ENCODE results near the gene FMNL3. TPM values are rescaled to one million over a fixed set of nuclear protein-coding genes. Genes with fewer than 3 reads are reported as not detected.

FMNL3 gene
- total and polyA plus RNA-seq, 2 of the 13 experiments (the other 11 are each of a cell fraction or from before 2014, with no cell fraction given): 0.44 to 1.1 TPM

- TF ChIP-seq CHD2 (IDR thresholded peaks at IDR 0.05; ENCODE audit: low read depth, low read length) (0 out of 2 replicates have a peak, but pooled peaks have one; percentile 37), ZNF777 (CRISPR knock-in tag; IDR thresholded peaks at IDR 0.05) (peak; percentile 91), ZNF607 (CRISPR knock-in tag; IDR thresholded peaks at IDR 0.05; ENCODE audit: borderline replicate concordance) (peak; percentile 68; the same call in 1 of the 2 replicates), ZSCAN22 (CRISPR knock-in tag; IDR thresholded peaks at IDR 0.05) (0 out of 2 replicates have a peak, but pooled peaks have one; percentile 21), THAP11 (CRISPR knock-in tag; IDR thresholded peaks at IDR 0.05) (peak; percentile 90), MNT (IDR thresholded peaks at IDR 0.05) (peak; percentile 20; the same call in 1 of the 2 replicates), ZNF780A (CRISPR knock-in tag; IDR thresholded peaks at IDR 0.05) (peak; percentile 36; the same call in 1 of the 2 replicates), MXI1 (IDR thresholded peaks at IDR 0.05; ENCODE audit: borderline replicate concordance, low read depth, low read length) (peak; percentile 50; the same call in 1 of the 3 replicates), IRF9 (CRISPR knock-in tag; IDR thresholded peaks at IDR 0.05; ENCODE audit: borderline replicate concordance) (0 out of 2 replicates have a peak, but pooled peaks have one; percentile 41), YEATS2 (CRISPR knock-in tag; IDR thresholded peaks at IDR 0.05; ENCODE audit: borderline replicate concordance) (peak; percentile 84), SP5 (CRISPR knock-in tag; IDR thresholded peaks at IDR 0.05; ENCODE audit: borderline replicate concordance, low read depth) (peak; percentile 67), ZKSCAN1 (IDR thresholded peaks at IDR 0.05; ENCODE audit: low read length) (peak; percentile 39; the same call in 1 of the 2 replicates), ZNF282 (IDR thresholded peaks at IDR 0.05; ENCODE audit: partially characterized antibody) (no peak), SNAPC2 (CRISPR knock-in tag; IDR thresholded peaks at IDR 0.05) (0 out of 2 replicates have a peak, but pooled peaks have one; percentile 19), ZMAT3 (CRISPR knock-in tag; conservative IDR thresholded peaks at IDR 0.05) (0 out of 2 replicates have a peak, but pooled peaks have one; percentile 24), MXD1 (CRISPR knock-in tag; IDR thresholded peaks at IDR 0.05) (no peak), EP300 (IDR thresholded peaks at IDR 0.05; ENCODE audit: low read depth in 2 of 2, low read length in 2 of 2) (peak in 1 of 2 experiments; percentile 62; a peak in 1 of 4 replicates), EP300 (CRISPR knock-in tag; IDR thresholded peaks at IDR 0.05; ENCODE audit: borderline replicate concordance) (no peak; the same call in 1 of the 2 replicates), THAP9 (CRISPR knock-in tag; IDR thresholded peaks at IDR 0.05; ENCODE audit: borderline replicate concordance) (peak; percentile 44; the same call in 1 of the 2 replicates), FOXA1 (IDR thresholded peaks at IDR 0.05) (no peak), FOXA1 (CRISPR knock-in tag; IDR thresholded peaks at IDR 0.05) (no peak; the same call in 1 of the 2 replicates), ZNF296 (CRISPR knock-in tag; conservative IDR thresholded peaks at IDR 0.05) (0 out of 2 replicates have a peak, but pooled peaks have one; percentile 45), ZNF350 (CRISPR knock-in tag; IDR thresholded peaks at IDR 0.05; ENCODE audit: borderline replicate concordance, low read depth) (peak; percentile 68), REXO4 (CRISPR knock-in tag; IDR thresholded peaks at IDR 0.05; ENCODE audit: borderline replicate concordance) (no peak)
Measured at GRCh38 chr12:49740930-49741881, 34.0 kb upstream of the FMNL3 start, which contains the start of gene TMBIM6 (continued).
